CD4-positive, CD25-positive, alpha-beta regulatory T cell (primary cell): ENCODE measurements around the gene RUNX1. TPM values are rescaled to one million over a fixed set of nuclear protein-coding genes. Genes with fewer than 3 reads are reported as not detected.

ENCODE experiments used
- ATAC-seq, 2 donors: fragments of 150-1000 bp; cut with Tn5 transposase; one replicate each; pipeline ENCODE4 v1.10.0; 2021; ENCODE audit warnings: low read depth in 2 of 2, moderate number of reproducible peaks in 2 of 2, moderate library complexity in 1 of 2
- DNase-seq, 3 donors: peaks; one replicate each; pipeline versions ENCODE4 v3.0.0 to v3.0.0-alpha.2; 2012 to 2022; ENCODE audit warnings: mixed read lengths in 1 of 3
- H3K27ac ChIP-seq: one replicate; pipeline ENCODE4 v1.7.0; 2013; ENCODE audit warnings: mild to moderate bottlenecking, low read length; ENCODE audit not compliant: insufficient read depth, poor library complexity, severe bottlenecking
- H3K27me3 ChIP-seq: one replicate; pipeline ENCODE4 v1.7.0; 2013; ENCODE audit warnings: low read length; ENCODE audit not compliant: control insufficient read depth, insufficient read depth
- H3K36me3 ChIP-seq: one replicate; pipeline ENCODE4 v1.7.0; 2013; ENCODE audit warnings: mild to moderate bottlenecking, low read length, moderate library complexity; ENCODE audit not compliant: control insufficient read depth, insufficient read depth
- H3K4me1 ChIP-seq: 2 replicates; pipeline ENCODE4 v1.7.0; 2013; ENCODE audit warnings: mild to moderate bottlenecking, low read length; ENCODE audit not compliant: insufficient read depth, control insufficient read depth, poor library complexity, severe bottlenecking
- H3K4me3 ChIP-seq: one replicate; pipeline ENCODE4 v1.7.0; 2013; ENCODE audit warnings: low read depth, mild to moderate bottlenecking, low read length, moderate library complexity
- H3K9me3 ChIP-seq, 2 experiments: 1 replicate in 1 of 2; 2 replicates in 1 of 2; pipeline ENCODE4 v1.7.0; 2013; ENCODE audit warnings: low read length in 2 of 2, mild to moderate bottlenecking in 1 of 2, moderate library complexity in 1 of 2; ENCODE audit not compliant: control insufficient read depth in 2 of 2
- H3K27ac Mint-ChIP-seq, 3 donors: one replicate each; pipeline ENCODE4 v1.8.0; 2020 to 2022; ENCODE audit warnings: mild to moderate bottlenecking in 3 of 3, mixed read lengths in 3 of 3, moderate library complexity in 2 of 3
- H3K27me3 Mint-ChIP-seq: one replicate; pipeline ENCODE4 v1.8.0; 2022; ENCODE audit warnings: mild to moderate bottlenecking, mixed read lengths
- H3K36me3 Mint-ChIP-seq: one replicate; pipeline ENCODE4 v1.8.0; 2020; ENCODE audit warnings: mixed read lengths
- H3K4me1 Mint-ChIP-seq, 4 donors: one replicate each; pipeline ENCODE4 v1.8.0; 2020 to 2022; ENCODE audit warnings: mixed read lengths in 4 of 4, mild to moderate bottlenecking in 1 of 4
- H3K4me3 Mint-ChIP-seq, 4 donors: one replicate each; pipeline ENCODE4 v1.8.0; 2020 to 2022; ENCODE audit warnings: mild to moderate bottlenecking in 4 of 4, mixed read lengths in 4 of 4, moderate library complexity in 3 of 4
- H3K9me3 Mint-ChIP-seq, 7 donors: one replicate each; pipeline ENCODE4 v1.8.0; 2020 to 2022; ENCODE audit warnings: mixed read lengths in 7 of 7, mild to moderate bottlenecking in 3 of 7, moderate library complexity in 2 of 7
- polyA plus RNA-seq, 4 donors: library from polyadenylated mRNA; unstranded; fragments of 300-500 nt; fragmentation: Illumina TruSeq; gene quantifications; one replicate each; pipeline ENCODE4 v1.2.3, GENCODE V29; 2021
- total RNA-seq: library from RNA; stranded (reverse); gene quantifications from one replicate; pipeline ENCODE4 v1.2.3, GENCODE V29; 2022

The RUNX1 gene
- total and polyA plus RNA-seq, 5 donors from 2014 or later: 14.2 to 133 (median 21.4) TPM

DNA sequence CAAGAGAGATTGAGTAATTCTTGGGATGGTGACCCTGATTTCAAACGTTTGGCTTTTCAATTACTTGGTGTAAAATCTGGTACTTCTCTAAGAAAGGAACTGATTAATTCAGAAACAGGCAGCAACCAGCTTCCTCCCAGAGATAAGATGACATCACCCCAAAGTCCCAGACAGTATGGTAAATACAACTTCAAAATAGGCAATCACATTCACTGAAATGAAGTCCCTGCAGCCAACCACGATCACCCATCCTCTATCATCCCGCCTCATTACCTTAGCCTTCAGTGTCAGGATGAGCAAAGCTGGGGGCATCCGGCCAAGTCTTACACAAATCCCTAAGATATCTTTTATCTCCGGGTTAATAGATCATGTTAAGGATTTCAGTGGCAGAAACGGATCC is 26.4 kb upstream of the RUNX1 start:
- no peaks in the 10 kb centered on the region for H3K9me3 ChIP-seq
- H3K36me3 ChIP-seq: no peaks in the 10 kb centered on the region
- H3K27ac ChIP-seq: no peak overlapping the region
- H3K27ac Mint-ChIP-seq: no peak overlapping the region
- DNase-seq: peak in 1 of 3 donors; percentile 43
- no peaks in the 10 kb centered on the region for H3K4me1 ChIP-seq
- H3K4me3 ChIP-seq: no peak overlapping the region
- H3K27me3 ChIP-seq: no peaks in the 10 kb centered on the region
- H3K36me3 Mint-ChIP-seq: no peaks in the 10 kb centered on the region
- no peaks in the 10 kb centered on the region for H3K27me3 Mint-ChIP-seq
- peaks cover 0 to 8% (median 0%) of the 10 kb centered on the region in 7 donors for H3K9me3 Mint-ChIP-seq
- no peaks in the 10 kb centered on the region for H3K4me1 Mint-ChIP-seq
- H3K4me3 Mint-ChIP-seq: no peak overlapping the region
- ATAC-seq: no peak

GRCh38 chr21:35072960-35073359 is 23.9 kb upstream of the RUNX1 start:
- no peak overlapping the region for H3K4me3 ChIP-seq
- Mint-ChIP-seq H3K36me3 (no peaks in the 10 kb centered on the region), H3K27me3 (peaks cover 4% of the 10 kb centered on the region), H3K9me3 (peaks cover 0 to 8% (median 0%) of the 10 kb centered on the region in 7 donors), H3K4me1 (no peaks in the 10 kb centered on the region), H3K27ac (no peak overlapping the region), H3K4me3 (peak overlapping the region in 1 of 4 donors; percentile 48)
- H3K36me3 ChIP-seq: no peaks in the 10 kb centered on the region
- no peak for ATAC-seq
- no peak for DNase-seq
- H3K9me3 ChIP-seq: no peaks in the 10 kb centered on the region
- no peaks in the 10 kb centered on the region for H3K4me1 ChIP-seq
- no peak overlapping the region for H3K27ac ChIP-seq
- H3K27me3 ChIP-seq: no peaks in the 10 kb centered on the region

DNA sequence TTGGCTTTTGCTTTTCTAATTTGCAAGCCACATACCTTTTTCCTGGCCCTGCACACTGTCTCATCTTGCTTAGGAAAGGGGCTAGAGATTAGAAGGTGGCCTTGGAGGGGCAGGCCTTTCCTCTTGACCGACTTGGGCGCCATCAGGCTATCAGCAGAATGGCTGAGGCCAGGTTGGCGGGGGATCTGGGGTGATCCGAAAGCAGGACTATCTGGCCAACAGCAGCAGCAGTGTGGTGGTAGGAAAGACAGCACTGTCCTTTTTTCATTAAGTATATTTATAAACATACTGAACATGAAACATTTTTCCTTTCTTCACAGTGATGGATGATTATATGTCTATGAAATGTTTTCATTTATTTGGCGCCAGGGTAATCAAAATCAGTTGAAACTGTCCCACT is 23.5 kb upstream of the RUNX1 start:
- no peak overlapping the region for H3K27ac Mint-ChIP-seq

GRCh38 chr21:35071347-35071746 is 22.2 kb upstream of the RUNX1 start:
- no peaks in the 10 kb centered on the region for H3K4me1 ChIP-seq
- H3K4me3 Mint-ChIP-seq: no peak overlapping the region

More for the DNA sequence above, 23.5 kb upstream of the RUNX1 start:
- Histone ChIP-seq H3K4me1 (no peaks in the 10 kb centered on the region), H3K4me3 (no peak overlapping the region), H3K9me3 (no peaks in the 10 kb centered on the region), H3K36me3 (no peaks in the 10 kb centered on the region), H3K27me3 (no peaks in the 10 kb centered on the region), H3K27ac (no peak overlapping the region)
- H3K27me3 Mint-ChIP-seq: peaks cover 4% of the 10 kb centered on the region
- no peak for ATAC-seq
- DNase-seq: no peak
- H3K4me1 Mint-ChIP-seq: no peaks in the 10 kb centered on the region
- H3K4me3 Mint-ChIP-seq: no peak overlapping the region
- no peaks in the 10 kb centered on the region for H3K36me3 Mint-ChIP-seq
- peaks cover 0 to 8% (median 0%) of the 10 kb centered on the region in 7 donors for H3K9me3 Mint-ChIP-seq

DNA sequence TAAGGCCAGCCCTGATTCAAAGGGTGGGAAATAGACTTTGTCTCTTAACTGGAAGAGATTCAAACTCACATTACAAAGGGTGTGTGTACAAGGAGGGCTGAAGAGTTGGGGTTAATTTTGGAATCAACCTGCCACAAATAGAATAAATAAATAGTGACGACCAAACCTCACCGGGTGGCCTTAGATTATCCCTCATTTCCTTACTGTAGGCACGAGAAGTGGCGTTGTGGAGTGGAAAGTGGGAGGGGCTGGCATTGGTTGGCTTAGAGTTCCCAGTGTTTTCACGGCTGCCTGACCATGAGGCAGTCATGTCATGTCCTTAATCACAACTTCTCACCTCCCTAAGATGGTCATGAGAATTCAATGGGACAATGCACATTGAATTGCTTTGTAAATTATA is 21.3 kb upstream of the RUNX1 start:
- Mint-ChIP-seq H3K27me3 (peaks cover 4% of the 10 kb centered on the region), H3K36me3 (no peaks in the 10 kb centered on the region), H3K27ac (no peak overlapping the region), H3K4me1 (no peaks in the 10 kb centered on the region), H3K4me3 (no peak overlapping the region), H3K9me3 (peaks cover 0 to 8% (median 0%) of the 10 kb centered on the region in 7 donors)
- no peak for DNase-seq
- no peak for ATAC-seq
- H3K4me3 ChIP-seq: no peak overlapping the region
- H3K27me3 ChIP-seq: no peaks in the 10 kb centered on the region
- H3K36me3 ChIP-seq: no peaks in the 10 kb centered on the region
- no peaks in the 10 kb centered on the region for H3K4me1 ChIP-seq
- no peak overlapping the region for H3K27ac ChIP-seq
- H3K9me3 ChIP-seq: no peaks in the 10 kb centered on the region

More at GRCh38 chr21:35071347-35071746, 22.2 kb upstream of the RUNX1 start:
- Mint-ChIP-seq H3K9me3 (peaks cover 0 to 8% (median 0%) of the 10 kb centered on the region in 7 donors), H3K27me3 (peaks cover 4% of the 10 kb centered on the region), H3K36me3 (no peaks in the 10 kb centered on the region), H3K27ac (no peak overlapping the region), H3K4me1 (no peaks in the 10 kb centered on the region)
- ATAC-seq: no peak
- no peak overlapping the region for H3K4me3 ChIP-seq
- H3K27me3 ChIP-seq: no peaks in the 10 kb centered on the region
- no peak for DNase-seq
- H3K36me3 ChIP-seq: no peaks in the 10 kb centered on the region
- H3K27ac ChIP-seq: no peak overlapping the region
- H3K9me3 ChIP-seq: no peaks in the 10 kb centered on the region

DNA sequence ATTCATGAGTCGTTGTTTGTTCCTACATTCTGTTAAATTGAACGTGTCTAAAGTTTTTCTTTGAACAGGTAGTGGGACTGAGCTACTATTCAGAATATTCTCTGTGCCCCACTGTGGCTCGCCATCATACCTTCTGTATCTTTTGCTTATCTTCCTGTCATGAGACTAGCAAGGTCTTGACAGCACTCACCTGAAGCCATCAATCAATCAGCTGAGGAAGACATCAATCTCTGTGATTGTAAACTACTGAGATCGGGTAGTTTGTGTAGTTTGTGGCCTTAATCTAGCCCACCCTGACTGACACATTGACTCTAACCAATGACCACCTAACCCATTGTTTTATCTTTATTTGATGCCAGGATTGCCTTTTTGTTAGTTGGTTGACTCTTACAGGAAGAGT is 17.7 kb upstream of the RUNX1 start:
- H3K4me3 ChIP-seq: no peak overlapping the region
- no peaks in the 10 kb centered on the region for H3K4me1 ChIP-seq
- peaks cover 0 to 3% (median 0%) of the 10 kb centered on the region in 7 donors for H3K9me3 Mint-ChIP-seq
- H3K36me3 ChIP-seq: no peaks in the 10 kb centered on the region
- ATAC-seq: no peak
- no peak for DNase-seq
- H3K27ac ChIP-seq: no peak overlapping the region
- no peaks in the 10 kb centered on the region for H3K9me3 ChIP-seq
- H3K36me3 Mint-ChIP-seq: no peaks in the 10 kb centered on the region
- H3K27me3 ChIP-seq: peaks cover 6% of the 10 kb centered on the region
- no peak overlapping the region for H3K4me3 Mint-ChIP-seq
- H3K27me3 Mint-ChIP-seq: peaks cover 8% of the 10 kb centered on the region
- peaks cover 0 to 5% (median 3%) of the 10 kb centered on the region in 4 donors for H3K4me1 Mint-ChIP-seq
- peak overlapping the region in 1 of 3 donors; percentile 10 for H3K27ac Mint-ChIP-seq

DNA sequence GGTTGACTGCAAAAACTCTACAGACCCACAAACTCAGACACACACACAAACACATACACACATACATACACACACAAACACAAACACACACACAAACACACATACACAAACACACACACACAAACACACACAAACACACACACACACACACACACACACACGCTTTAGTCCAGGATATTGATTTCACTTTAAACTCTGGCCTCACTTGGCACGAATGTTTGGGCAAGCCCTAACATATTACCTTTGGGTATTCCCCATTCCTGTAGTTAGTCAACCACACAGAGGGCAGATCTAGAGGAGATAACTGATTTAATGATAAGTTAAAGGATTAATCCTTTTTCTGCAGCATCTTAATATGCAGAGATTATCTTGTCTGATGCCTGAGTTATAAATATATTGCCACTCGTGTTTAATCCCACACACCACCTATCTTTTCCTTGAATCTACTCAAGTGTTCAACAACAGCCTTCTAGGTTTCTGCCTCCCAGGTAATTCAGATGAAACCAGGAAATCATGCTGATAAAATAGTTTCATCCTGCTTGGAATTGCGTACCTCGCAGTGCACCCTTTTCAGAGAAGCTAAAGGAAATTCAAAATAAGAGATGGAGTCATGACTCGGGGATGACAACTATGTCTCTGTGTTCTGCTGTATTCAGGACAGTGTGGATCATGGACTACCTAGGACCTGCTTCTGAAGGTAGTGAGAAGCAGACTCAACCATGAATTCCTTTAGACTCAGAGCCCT is 14.5 kb upstream of the RUNX1 start:
- no peak overlapping the region for H3K4me3 ChIP-seq
- H3K9me3 ChIP-seq: peaks cover 0 to 4% of the 10 kb centered on the region in 2 experiments
- ATAC-seq (no peak), DNase-seq (no peak)
- Mint-ChIP-seq H3K9me3 (peaks cover 0 to 8% (median 0%) of the 10 kb centered on the region in 7 donors), H3K27ac (peak overlapping the region in 1 of 3 donors; percentile 5), H3K4me1 (peaks cover 2 to 24% (median 18%) of the 10 kb centered on the region in 4 donors), H3K36me3 (no peaks in the 10 kb centered on the region), H3K27me3 (peaks cover 4% of the 10 kb centered on the region), H3K4me3 (no peak overlapping the region)
- peaks cover 6% of the 10 kb centered on the region for H3K27me3 ChIP-seq
- H3K27ac ChIP-seq: no peak overlapping the region
- H3K36me3 ChIP-seq: no peaks in the 10 kb centered on the region
- peaks cover 6% of the 10 kb centered on the region for H3K4me1 ChIP-seq

GRCh38 chr21:35062016-35062415 is 12.9 kb upstream of the RUNX1 start:
- no peak overlapping the region for H3K27ac Mint-ChIP-seq
- H3K9me3 Mint-ChIP-seq: peaks cover 0 to 8% (median 0%) of the 10 kb centered on the region in 7 donors
- H3K27me3 ChIP-seq: peaks cover 6% of the 10 kb centered on the region
- no peaks in the 10 kb centered on the region for H3K36me3 ChIP-seq
- no peaks in the 10 kb centered on the region for H3K36me3 Mint-ChIP-seq
- ATAC-seq: no peak
- H3K9me3 ChIP-seq: peaks cover 0 to 4% of the 10 kb centered on the region in 2 experiments
- H3K27ac ChIP-seq: no peak overlapping the region
- H3K27me3 Mint-ChIP-seq: peaks cover 4% of the 10 kb centered on the region
- no peak overlapping the region for H3K4me3 ChIP-seq
- peaks cover 6% of the 10 kb centered on the region for H3K4me1 ChIP-seq
- no peak for DNase-seq
- H3K4me3 Mint-ChIP-seq: no peak overlapping the region
- peaks cover 5 to 29% (median 20%) of the 10 kb centered on the region in 4 donors for H3K4me1 Mint-ChIP-seq
